Uterus (tissue), 2 donors: ENCODE results near the gene PPARGC1A.

Source experiments
- POLR2A ChIP-seq, 2 donors: fragments of 450-650 bp; IDR thresholded peaks; one replicate each; pipeline ENCODE4 v1.6.1; 2016; ENCODE audit warnings: antibody characterized with exemption in 2 of 2, mild to moderate bottlenecking in 1 of 2, moderate library complexity in 1 of 2
- TF ChIP-seq, protein P1 (sequence below), 4 experiments: fragments of 200-600 bp in 2 of 4; fragments of 450-650 bp in 2 of 4; sonication (generic) in 2 of 4; IDR thresholded peaks; one replicate each; pipeline ENCODE4 v1.5.1; 2016 to 2019; ENCODE audit warnings: antibody characterized with exemption in 4 of 4, mild to moderate bottlenecking in 2 of 4, moderate library complexity in 1 of 4

DNA sequence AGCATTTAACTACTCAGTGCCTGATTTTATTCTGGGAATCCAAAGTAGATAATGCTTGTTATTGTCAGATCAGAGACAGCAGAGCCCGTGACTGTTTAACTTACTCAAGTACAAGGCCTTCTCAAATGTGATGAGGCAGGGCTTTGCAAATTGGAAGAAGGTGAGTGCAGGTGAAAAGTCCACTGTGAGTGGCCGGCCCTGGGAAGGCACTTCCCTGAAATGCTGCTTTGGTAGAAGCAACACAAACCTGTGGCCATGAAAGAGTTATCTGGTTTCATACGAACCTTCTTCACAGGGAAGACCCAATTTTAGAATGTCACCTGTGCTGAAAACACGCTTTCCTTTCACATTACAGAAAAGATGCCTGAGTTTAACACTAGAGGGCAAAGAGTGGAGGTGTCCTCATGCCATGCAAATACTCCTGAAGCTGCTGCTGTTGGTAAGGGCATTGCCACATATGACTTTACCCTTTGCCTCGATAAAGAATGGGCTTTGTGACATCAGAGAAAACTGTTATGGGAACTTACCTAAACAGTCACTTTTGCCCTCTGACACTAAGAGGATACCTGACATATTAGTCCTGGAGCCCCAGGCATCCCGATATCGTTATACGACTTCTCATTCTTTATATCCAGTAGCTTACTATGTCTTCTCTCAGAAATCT is 8.0 kb downstream of the PPARGC1A start:
- TF ChIP-seq POLR2A (IDR thresholded peaks at IDR 0.05), result no peak
- TF ChIP-seq, protein P1, sequence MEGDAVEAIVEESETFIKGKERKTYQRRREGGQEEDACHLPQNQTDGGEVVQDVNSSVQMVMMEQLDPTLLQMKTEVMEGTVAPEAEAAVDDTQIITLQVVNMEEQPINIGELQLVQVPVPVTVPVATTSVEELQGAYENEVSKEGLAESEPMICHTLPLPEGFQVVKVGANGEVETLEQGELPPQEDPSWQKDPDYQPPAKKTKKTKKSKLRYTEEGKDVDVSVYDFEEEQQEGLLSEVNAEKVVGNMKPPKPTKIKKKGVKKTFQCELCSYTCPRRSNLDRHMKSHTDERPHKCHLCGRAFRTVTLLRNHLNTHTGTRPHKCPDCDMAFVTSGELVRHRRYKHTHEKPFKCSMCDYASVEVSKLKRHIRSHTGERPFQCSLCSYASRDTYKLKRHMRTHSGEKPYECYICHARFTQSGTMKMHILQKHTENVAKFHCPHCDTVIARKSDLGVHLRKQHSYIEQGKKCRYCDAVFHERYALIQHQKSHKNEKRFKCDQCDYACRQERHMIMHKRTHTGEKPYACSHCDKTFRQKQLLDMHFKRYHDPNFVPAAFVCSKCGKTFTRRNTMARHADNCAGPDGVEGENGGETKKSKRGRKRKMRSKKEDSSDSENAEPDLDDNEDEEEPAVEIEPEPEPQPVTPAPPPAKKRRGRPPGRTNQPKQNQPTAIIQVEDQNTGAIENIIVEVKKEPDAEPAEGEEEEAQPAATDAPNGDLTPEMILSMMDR (IDR thresholded peaks at IDR 0.05), result no peak
